Neural progenitor cell (in vitro differentiated cells): ENCODE measurements around the gene MCCC2. TPM values are rescaled to one million over a fixed set of nuclear protein-coding genes. Genes with fewer than 3 reads are reported as not detected.

Experiments
- DNase-seq: peaks from one replicate; pipeline ENCODE4 v3.0.0-alpha.2; 2016; ENCODE audit warnings: low spot score
- H2AFZ ChIP-seq: fragments of 200-600 bp; sonication (generic); replicated peaks from 2 replicates; pipeline ENCODE4 v1.6.1; 2016; ENCODE audit warnings: antibody characterized with exemption
- H3F3A ChIP-seq: fragments of 200-600 bp; sonication (generic); 2 replicates; pipeline ENCODE4 v1.6.1; 2016; ENCODE audit warnings: antibody characterized with exemption, low read depth
- H3K27ac ChIP-seq: fragments of 200-600 bp; sonication (generic); 2 replicates; pipeline ENCODE4 v1.5.1; 2016; ENCODE audit warnings: mild to moderate bottlenecking
- H3K27me3 ChIP-seq: fragments of 200-600 bp; sonication (generic); 2 replicates; pipeline ENCODE4 v1.6.1; 2016; ENCODE audit warnings: mild to moderate bottlenecking, moderate library complexity
- H3K36me3 ChIP-seq: fragments of 200-600 bp; sonication (generic); 2 replicates; pipeline ENCODE4 v1.5.1; 2016
- H3K4me1 ChIP-seq: fragments of 200-600 bp; sonication (generic); 2 replicates; pipeline ENCODE4 v1.6.1; 2016; ENCODE audit warnings: mixed run types
- H3K4me2 ChIP-seq: fragments of 200-600 bp; sonication (generic); 2 replicates; pipeline ENCODE4 v1.6.1; 2016
- H3K4me3 ChIP-seq: fragments of 200-600 bp; sonication (generic); 2 replicates; pipeline ENCODE4 v1.5.1; 2016
- H3K79me2 ChIP-seq: fragments of 200-600 bp; sonication (generic); 2 replicates; pipeline ENCODE4 v1.6.1; 2016; ENCODE audit warnings: low read depth
- H3K9ac ChIP-seq: fragments of 200-600 bp; sonication (generic); 2 replicates; pipeline ENCODE4 v1.6.1; 2016
- H3K9me3 ChIP-seq: fragments of 200-600 bp; sonication (generic); 2 replicates; pipeline ENCODE4 v1.5.1; 2016; ENCODE audit warnings: low read depth
- H4K20me1 ChIP-seq: fragments of 200-600 bp; sonication (generic); 2 replicates; pipeline ENCODE4 v1.6.1; 2016; ENCODE audit warnings: low read depth
- H3K27ac Mint-ChIP-seq: 3 replicates; pipeline ENCODE4 v1.8.0; 2021; ENCODE audit warnings: mixed read lengths
- H3K27me3 Mint-ChIP-seq: 2 replicates; pipeline ENCODE4 v1.8.0; 2022; ENCODE audit warnings: low read depth, mild to moderate bottlenecking, inconsistent platforms, moderate library complexity, mixed read lengths; ENCODE audit not compliant: insufficient read depth
- H3K36me3 Mint-ChIP-seq: 3 replicates; pipeline ENCODE4 v1.8.0; 2021; ENCODE audit warnings: mixed read lengths
- H3K4me1 Mint-ChIP-seq: 3 replicates; pipeline ENCODE4 v1.8.0; 2021; ENCODE audit warnings: mixed read lengths
- H3K4me3 Mint-ChIP-seq: 3 replicates; pipeline ENCODE4 v1.8.0; 2021; ENCODE audit warnings: mild to moderate bottlenecking, moderate library complexity, mixed read lengths
- H3K9me3 Mint-ChIP-seq: 3 replicates; pipeline ENCODE4 v1.8.0; 2020; ENCODE audit warnings: mixed read lengths
- EZH2 ChIP-seq: fragments of 200-600 bp; sonication (generic); IDR thresholded peaks from 2 replicates; pipeline ENCODE4 v1.6.1; 2017; ENCODE audit warnings: antibody characterized with exemption, mild to moderate bottlenecking, moderate library complexity
- EZH2phosphoT487 ChIP-seq: fragments of 200-600 bp; sonication (generic); IDR thresholded peaks from 2 replicates; pipeline ENCODE4 v1.6.1; 2017; ENCODE audit warnings: antibody characterized with exemption
- total RNA-seq: library from RNA; depleted of rRNA; stranded (reverse); fragments of >200 nt; gene quantifications from 2 replicates; pipeline ENCODE4 v1.2.3, GENCODE V29; 2015; ENCODE audit warnings: low replicate concordance
- TF ChIP-seq, protein P1 (sequence below): fragments of 200-600 bp; sonication (generic); IDR thresholded peaks from 2 replicates; pipeline ENCODE4 v1.5.1; 2017; ENCODE audit warnings: antibody characterized with exemption, mild to moderate bottlenecking

Gene MCCC2
- total RNA-seq, 1 donor from 2014 or later, result 19.8 TPM

DNA sequence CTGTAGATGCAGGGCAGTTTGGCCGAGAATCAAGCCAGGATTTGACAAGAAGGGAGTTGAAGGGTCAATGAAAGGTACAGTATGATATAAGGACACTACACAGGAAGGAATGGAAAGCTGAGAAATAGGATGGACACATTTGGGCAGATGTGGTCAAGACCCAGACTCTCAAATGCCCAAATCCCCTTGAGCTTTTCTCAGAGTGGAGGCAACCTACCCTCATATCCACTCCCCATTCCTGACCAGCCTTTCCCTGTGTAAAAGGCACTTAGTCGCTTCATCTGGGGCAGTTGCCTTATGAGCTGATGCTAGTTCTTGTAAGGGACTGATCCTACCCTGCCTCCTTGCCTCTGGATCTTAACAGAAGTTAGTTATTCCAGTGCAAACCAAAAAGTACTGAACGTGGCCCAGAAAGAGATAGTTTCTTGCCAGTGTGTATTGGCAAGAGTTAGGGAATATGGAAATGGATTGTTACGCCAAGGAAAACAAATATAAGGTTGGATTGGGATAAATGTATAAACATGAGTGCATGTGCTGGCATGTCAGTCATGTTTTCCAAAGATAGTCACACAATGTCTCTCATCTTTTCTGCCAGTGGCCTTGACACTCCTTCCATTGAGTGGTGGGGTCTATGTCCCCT lies 4.1 kb upstream of the MCCC2 start:
- no peaks in the 10 kb centered on the region for H3K9me3 Mint-ChIP-seq
- no peak overlapping the region for H2AFZ ChIP-seq
- peaks cover 6% of the 10 kb centered on the region for H3K4me1 Mint-ChIP-seq
- H3K9ac ChIP-seq, result no peak overlapping the region
- H4K20me1 ChIP-seq, result no peaks in the 10 kb centered on the region
- H3K27me3 ChIP-seq, result no peaks in the 10 kb centered on the region
- peaks cover 8% of the 10 kb centered on the region for H3F3A ChIP-seq
- no peak for TF ChIP-seq EZH2
- TF ChIP-seq, protein P1, sequence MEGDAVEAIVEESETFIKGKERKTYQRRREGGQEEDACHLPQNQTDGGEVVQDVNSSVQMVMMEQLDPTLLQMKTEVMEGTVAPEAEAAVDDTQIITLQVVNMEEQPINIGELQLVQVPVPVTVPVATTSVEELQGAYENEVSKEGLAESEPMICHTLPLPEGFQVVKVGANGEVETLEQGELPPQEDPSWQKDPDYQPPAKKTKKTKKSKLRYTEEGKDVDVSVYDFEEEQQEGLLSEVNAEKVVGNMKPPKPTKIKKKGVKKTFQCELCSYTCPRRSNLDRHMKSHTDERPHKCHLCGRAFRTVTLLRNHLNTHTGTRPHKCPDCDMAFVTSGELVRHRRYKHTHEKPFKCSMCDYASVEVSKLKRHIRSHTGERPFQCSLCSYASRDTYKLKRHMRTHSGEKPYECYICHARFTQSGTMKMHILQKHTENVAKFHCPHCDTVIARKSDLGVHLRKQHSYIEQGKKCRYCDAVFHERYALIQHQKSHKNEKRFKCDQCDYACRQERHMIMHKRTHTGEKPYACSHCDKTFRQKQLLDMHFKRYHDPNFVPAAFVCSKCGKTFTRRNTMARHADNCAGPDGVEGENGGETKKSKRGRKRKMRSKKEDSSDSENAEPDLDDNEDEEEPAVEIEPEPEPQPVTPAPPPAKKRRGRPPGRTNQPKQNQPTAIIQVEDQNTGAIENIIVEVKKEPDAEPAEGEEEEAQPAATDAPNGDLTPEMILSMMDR, result no peak
- TF ChIP-seq EZH2phosphoT487, result no peak
- peaks cover 2% of the 10 kb centered on the region for H3K27me3 Mint-ChIP-seq
- no peak overlapping the region for H3K27ac Mint-ChIP-seq
- no peaks in the 10 kb centered on the region for H3K4me1 ChIP-seq
- no peaks in the 10 kb centered on the region for H3K9me3 ChIP-seq
- H3K79me2 ChIP-seq, result peaks cover 5% of the 10 kb centered on the region
- no peak for DNase-seq
- no peak overlapping the region for H3K4me2 ChIP-seq
- no peak overlapping the region for H3K4me3 Mint-ChIP-seq
- no peaks in the 10 kb centered on the region for H3K36me3 ChIP-seq
- no peak overlapping the region for H3K27ac ChIP-seq
- H3K4me3 ChIP-seq, result no peak overlapping the region
- H3K36me3 Mint-ChIP-seq, result peaks cover 4% of the 10 kb centered on the region

DNA sequence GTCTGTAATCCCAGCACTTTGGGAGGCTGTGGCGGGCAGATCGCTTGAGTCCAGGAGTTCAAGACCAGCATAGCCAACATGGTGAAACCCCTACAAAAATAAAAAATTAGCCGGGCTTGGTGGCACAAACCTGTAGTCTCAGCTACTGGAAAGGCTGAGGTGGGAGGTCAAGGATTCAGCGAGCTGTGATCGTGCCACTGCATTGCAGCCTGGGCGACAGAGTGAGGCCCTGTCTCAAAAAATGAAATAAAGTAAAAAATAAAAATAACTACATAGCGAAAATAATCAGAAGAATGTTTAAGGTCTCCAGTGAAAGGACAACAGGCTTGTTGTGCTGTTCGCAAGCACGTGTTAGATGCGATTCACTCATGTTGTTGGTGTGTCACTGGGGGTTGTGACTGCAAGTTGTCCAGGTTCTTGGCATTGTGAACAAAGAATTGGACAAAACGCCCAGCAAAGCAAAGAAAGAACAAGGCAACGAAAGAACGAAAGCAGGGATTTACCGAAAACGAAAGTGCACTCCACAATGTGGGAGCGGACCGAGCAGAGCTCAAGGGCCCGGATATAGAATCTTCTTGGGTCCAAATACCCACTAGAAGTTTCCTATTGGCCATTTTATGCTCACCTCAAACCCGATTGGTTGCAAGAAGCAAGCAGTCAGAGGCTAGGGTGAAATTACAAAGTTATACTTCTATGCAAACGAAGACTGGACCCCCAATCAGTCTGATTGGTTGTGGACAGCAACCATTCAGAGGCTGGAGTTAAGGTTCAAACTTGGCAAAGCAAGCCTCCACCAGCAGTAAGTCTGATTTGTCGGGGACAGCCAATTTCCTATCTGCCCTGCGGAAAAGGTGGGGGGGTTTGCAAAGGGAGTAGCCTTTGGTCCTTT lies 844 bp upstream of the MCCC2 start:
- peaks cover 2% of the 10 kb centered on the region for H3K27me3 Mint-ChIP-seq
- TF ChIP-seq EZH2, result no peak
- TF ChIP-seq, protein P1, result no peak
- no peak for TF ChIP-seq EZH2phosphoT487
- peak overlapping the region; percentile 30 for H2AFZ ChIP-seq

DNA sequence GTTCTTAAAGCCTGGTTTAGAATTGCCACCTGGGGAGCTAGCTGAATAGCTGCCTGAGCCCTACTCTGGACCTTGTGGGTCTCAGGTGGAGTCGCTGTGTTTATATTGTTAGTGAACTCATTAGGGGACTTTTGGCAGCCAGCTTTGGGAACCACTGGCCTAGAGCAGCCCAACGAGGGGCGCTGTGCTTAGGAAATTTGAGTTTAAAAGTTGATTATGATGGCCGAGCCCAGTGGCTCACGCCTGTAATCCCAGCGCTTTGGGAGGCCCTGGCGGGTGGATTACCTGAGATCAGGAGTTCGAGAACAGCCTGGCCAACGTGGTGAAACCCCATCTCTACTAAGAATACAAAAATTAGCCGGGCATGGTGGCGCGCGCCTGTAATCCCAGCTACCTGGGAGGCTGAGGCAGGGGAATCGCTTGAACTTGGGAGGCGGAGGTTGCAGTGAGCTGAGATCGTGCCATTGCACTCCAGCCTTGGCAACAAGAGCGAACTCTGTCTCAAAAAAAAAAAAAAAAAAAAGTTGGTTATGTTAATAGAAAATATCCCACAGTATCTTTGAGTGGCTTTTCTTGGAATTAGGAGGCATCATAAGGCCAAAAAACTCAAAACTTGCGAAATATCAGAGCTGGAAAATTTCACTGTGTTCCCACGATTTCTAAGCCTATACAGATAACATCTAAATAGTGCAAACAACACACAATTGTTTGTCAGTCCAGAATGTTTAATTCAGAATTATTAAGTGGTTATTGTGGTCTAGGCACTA lies 809 bp downstream of the MCCC2 start:
- H3K4me3 Mint-ChIP-seq, result peak overlapping the region; percentile 88
- no peaks in the 10 kb centered on the region for H4K20me1 ChIP-seq
- peak; percentile 36 for DNase-seq
- H3K4me1 ChIP-seq, result no peaks in the 10 kb centered on the region
- peaks cover 2% of the 10 kb centered on the region for H3K27me3 Mint-ChIP-seq
- H3K4me3 ChIP-seq, result peak overlapping the region; percentile 53
- peaks cover 17% of the 10 kb centered on the region for H3K4me1 Mint-ChIP-seq
- peaks cover 7% of the 10 kb centered on the region for H3K36me3 Mint-ChIP-seq
- peaks cover 8% of the 10 kb centered on the region for H3F3A ChIP-seq
- H3K27ac Mint-ChIP-seq, result peak overlapping the region; percentile 18
- H3K4me2 ChIP-seq, result peak overlapping the region; percentile 67
- TF ChIP-seq, protein P1, result no peak
- TF ChIP-seq EZH2, result no peak
- TF ChIP-seq EZH2phosphoT487, result no peak
- no peak overlapping the region for H3K9ac ChIP-seq
- no peaks in the 10 kb centered on the region for H3K9me3 ChIP-seq
- H3K27ac ChIP-seq, result peak overlapping the region; percentile 38
- H2AFZ ChIP-seq, result no peak overlapping the region
- H3K9me3 Mint-ChIP-seq, result no peaks in the 10 kb centered on the region
- no peaks in the 10 kb centered on the region for H3K36me3 ChIP-seq
- no peaks in the 10 kb centered on the region for H3K27me3 ChIP-seq
- peaks cover 18% of the 10 kb centered on the region for H3K79me2 ChIP-seq

More for the DNA sequence above, 844 bp upstream of the MCCC2 start:
- Histone ChIP-seq H3F3A (peaks cover 8% of the 10 kb centered on the region), H4K20me1 (no peaks in the 10 kb centered on the region), H3K9ac (no peak overlapping the region), H3K27ac (no peak overlapping the region), H3K4me1 (no peaks in the 10 kb centered on the region), H3K27me3 (no peaks in the 10 kb centered on the region), H3K36me3 (no peaks in the 10 kb centered on the region), H3K4me3 (peak overlapping the region; percentile 53), H3K79me2 (peaks cover 18% of the 10 kb centered on the region), H3K9me3 (no peaks in the 10 kb centered on the region), H3K4me2 (peak overlapping the region; percentile 67)
- Mint-ChIP-seq H3K9me3 (no peaks in the 10 kb centered on the region), H3K27ac (no peak overlapping the region), H3K36me3 (peaks cover 7% of the 10 kb centered on the region), H3K4me1 (peaks cover 17% of the 10 kb centered on the region), H3K4me3 (peak overlapping the region; percentile 88)
- no peak for DNase-seq
